HepG2 (cell line): ENCODE results near the gene SGPP2. TPM values are rescaled to one million over a fixed set of nuclear protein-coding genes. Genes with fewer than 3 reads are reported as not detected.

ENCODE experiments used
- ATAC-seq: fragments of 200-7000 bp; cut with Tn5 transposase; 3 replicates; pipeline ENCODE4 v1.9.1; 2020; ENCODE audit warnings: mild to moderate bottlenecking, moderate library complexity
- BruUV-seq: library from RNA; stranded (reverse); fragments of 400-500 nt; replicated peaks from 2 replicates; lab custom pipeline; 2021; lab: Mats Ljungman, UMichigan
- CTCF ChIA-PET: fragments of 300-600 bp; formaldehyde crosslinking; extraction: SDS; loops from one replicate; lab custom pipeline; 2021; ENCODE audit warnings: low total read pairs, inconsistent platforms, low intra/inter-chr PET ratio; lab: Yijun Ruan, JAX
- POLR2A ChIA-PET: fragments of 350-600 bp; sonication (Branson Sonifier 250); formaldehyde crosslinking; loops from one replicate; lab custom pipeline; 2020; ENCODE audit warnings: antibody characterized with exemption, inconsistent platforms; lab: Yijun Ruan, JAX
- DNase-seq: peaks from one replicate; pipeline ENCODE4 v3.0.0-alpha.2; 2015; ENCODE audit warnings: low spot score
- FAIRE-seq: peaks from 3 replicates; lab custom pipeline; 2011; peaks lifted over from hg19 to GRCh38; lab: Jason Lieb, UNC
- H2AFZ ChIP-seq: one replicate; pipeline ENCODE4 v1.6.1; 2011; ENCODE audit warnings: low read length, inconsistent platforms
- H3K27ac ChIP-seq: fragments of 300-600 bp; 3 replicates; pipeline ENCODE4 v1.8.0; 2011; ENCODE audit warnings: mixed run types, mild to moderate bottlenecking, mixed read lengths, low read length, inconsistent platforms; ENCODE audit not compliant: insufficient read depth; ENCODE audit errors: extremely low read length
- H3K27me3 ChIP-seq, 2 experiments: fragments of 200-600 bp in 1 of 2; 2 replicates in 1 of 2; 3 replicates in 1 of 2; pipeline versions ENCODE4 v1.6.0 to v1.8.0; 2011; ENCODE audit warnings: low read length in 2 of 2, mild to moderate bottlenecking in 2 of 2, moderate library complexity in 2 of 2, inconsistent platforms in 1 of 2; ENCODE audit not compliant: insufficient read depth in 2 of 2, control insufficient read depth in 1 of 2
- H3K36me3 ChIP-seq, 2 experiments: fragments of 200-600 bp in 1 of 2; replicated peaks in 1 of 2; 2 replicates in 1 of 2; 3 replicates in 1 of 2; pipeline versions ENCODE4 v1.5.1 to v1.8.0; 2011; ENCODE audit warnings: low read length in 2 of 2, inconsistent platforms in 1 of 2; ENCODE audit not compliant: insufficient read depth in 2 of 2, control insufficient read depth in 1 of 2
- H3K4me1 ChIP-seq: 2 replicates; pipeline ENCODE4 v1.5.1; 2012; ENCODE audit warnings: low read length, inconsistent platforms; ENCODE audit not compliant: insufficient read depth
- H3K4me2 ChIP-seq: 2 replicates; pipeline ENCODE4 v1.6.0; 2011; ENCODE audit warnings: low read depth, low read length, inconsistent platforms
- H3K4me3 ChIP-seq, 3 experiments: fragments of 200-600 bp in 1 of 3; sonication (generic), shearing (Covaris generic) in 1 of 3; replicated peaks in 1 of 3; 2 replicates each; pipeline ENCODE4 v1.5.1; 2011 to 2016; ENCODE audit warnings: low read length in 3 of 3, inconsistent platforms in 2 of 3, low read depth in 2 of 3, mild to moderate bottlenecking in 2 of 3, control low read depth in 1 of 3, mixed read lengths in 1 of 3; ENCODE audit not compliant: insufficient read depth in 1 of 3
- H3K79me2 ChIP-seq: one replicate; pipeline ENCODE4 v1.6.1; 2011; ENCODE audit warnings: low read length, inconsistent platforms; ENCODE audit not compliant: insufficient read depth
- H3K9ac ChIP-seq: 2 replicates; pipeline ENCODE4 v1.6.0; 2011; ENCODE audit warnings: mild to moderate bottlenecking, low read depth, low read length, inconsistent platforms; ENCODE audit not compliant: insufficient read depth
- H3K9me3 ChIP-seq: 2 replicates; pipeline ENCODE4 v1.5.1; 2012; ENCODE audit warnings: mild to moderate bottlenecking, low read length
- H4K20me1 ChIP-seq: 2 replicates; pipeline ENCODE4 v1.6.0; 2011; ENCODE audit warnings: inconsistent platforms, mild to moderate bottlenecking, low read length, moderate library complexity; ENCODE audit not compliant: insufficient read depth
- EEA1 ChIP-seq: sonication (generic); formaldehyde crosslinking; IDR thresholded peaks from 2 replicates; pipeline ENCODE4 v1.5.1; 2020; ENCODE audit warnings: mild to moderate bottlenecking, missing genetic modification reagents, borderline replicate concordance
- KDM5A ChIP-seq: fragments of 200-600 bp; sonication (generic); IDR thresholded peaks from 2 replicates; pipeline ENCODE4 v1.7.0; 2018; ENCODE audit warnings: antibody characterized with exemption, mild to moderate bottlenecking, low read length, borderline replicate concordance
- KDM5B ChIP-seq: sonication (generic); formaldehyde crosslinking; IDR thresholded peaks from 2 replicates; pipeline ENCODE4 v1.4.0; 2020; ENCODE audit warnings: missing genetic modification reagents, mild to moderate bottlenecking, borderline replicate concordance
- RBFOX2 ChIP-seq: fragments of 200-400 bp; formaldehyde crosslinking; IDR thresholded peaks from 2 replicates; pipeline ENCODE4 v1.6.1; 2017; ENCODE audit warnings: low read depth, mild to moderate bottlenecking, low read length
- RFX5 ChIP-seq: IDR thresholded peaks from 2 replicates; pipeline ENCODE4 v1.6.1; 2011; ENCODE audit warnings: low read depth, low read length, improper control_type of control experiment
- SP4 ChIP-seq: sonication (generic); formaldehyde crosslinking; IDR thresholded peaks from 2 replicates; pipeline ENCODE4 v1.8.1; 2023; ENCODE audit warnings: mild to moderate bottlenecking, missing genetic modification reagents
- TRIM22 ChIP-seq: fragments of 450-650 bp; IDR thresholded peaks from 2 replicates; pipeline ENCODE4 v1.6.1; 2017
- ZNF24 ChIP-seq: fragments of 450-650 bp; IDR thresholded peaks from 2 replicates; pipeline ENCODE4 v1.6.1; 2017; ENCODE audit warnings: antibody characterized with exemption, mild to moderate bottlenecking
- ZNF292 ChIP-seq: sonication (generic); formaldehyde crosslinking; IDR thresholded peaks from 2 replicates; pipeline ENCODE4 v1.8.1; 2022; ENCODE audit warnings: mild to moderate bottlenecking, low read depth, missing genetic modification reagents, borderline replicate concordance
- ZNF333 ChIP-seq: sonication (generic); formaldehyde crosslinking; IDR thresholded peaks from 2 replicates; pipeline ENCODE4 v1.4.0; 2020; ENCODE audit warnings: mild to moderate bottlenecking, missing genetic modification reagents, borderline replicate concordance
- ZNF552 ChIP-seq: sonication (generic); formaldehyde crosslinking; IDR thresholded peaks from 2 replicates; pipeline ENCODE4 v1.9.0; 2022; ENCODE audit warnings: missing genetic modification reagents, mild to moderate bottlenecking, borderline replicate concordance
- WGBS: methylation state at CpG from one replicate; pipeline ENCODE4 v1.1.6; 2017; ENCODE audit warnings: low lambda C conversion rate; 5-methylcytosine and 5-hydroxymethylcytosine counted together
- in situ Hi-C: cut with HindIII; loops from 2 replicates; pipeline ENCODE4 v1.10.0; 2017; ENCODE audit warnings: low pct_unique_long_range_greater_than_20kb; ENCODE audit not compliant: extremely low pct_ligation_motif_present
- intact Hi-C: fragments of 100-400 bp; cut with micrococcal nuclease; formaldehyde crosslinking; loops from one replicate; pipeline ENCODE4 v1.10.0; 2022; ENCODE audit not compliant: unreplicated experiment
- polyA plus RNA-seq, 8 experiments: library from polyadenylated mRNA; depleted of rRNA in 3 of 8; stranded (reverse) in 7 of 8; unstranded in 1 of 8; fragments of >200 nt; fragmentation: Illumina TruSeq in 4 of 8; extraction: Trizol in 4 of 8; gene quantifications; 2 replicates each; pipeline versions ENCODE4 v1.2.1 to v1.2.3, GENCODE V29; 2011 to 2016; ENCODE audit warnings: low read depth in 4 of 8, missing spikeins in 1 of 8, mixed read lengths in 1 of 8; ENCODE audit not compliant: insufficient read depth in 1 of 8
- total RNA-seq, 5 experiments: library from RNA; depleted of rRNA; stranded (reverse); fragments of >200 nt; fragmentation: Illumina TruSeq; extraction: Trizol; gene quantifications; 2 replicates each; pipeline ENCODE4 v1.2.3, GENCODE V29; 2016; ENCODE audit warnings: low read depth in 1 of 5

The SGPP2 gene
- total and polyA plus RNA-seq, 2 of the 13 experiments (the other 11 are each of a cell fraction or from before 2014, with no cell fraction given) = not detected

- no peak overlapping the region for H2AFZ ChIP-seq
- H4K20me1 ChIP-seq = no peaks in the 10 kb centered on the region
- ATAC-seq (no peak), FAIRE-seq (no peak), DNase-seq (no peak)
- intact Hi-C loops (no loop called here), in situ Hi-C loops (no loop called here)
- H3K9ac ChIP-seq = no peak overlapping the region
- no peak overlapping the region for H3K4me3 ChIP-seq
- peaks cover 6 to 14% of the 10 kb centered on the region in 2 experiments for H3K36me3 ChIP-seq
- no peak overlapping the region for H3K4me2 ChIP-seq
- TF ChIP-seq RFX5 (no peak), ZNF292 (no peak), EEA1 (CRISPR knock-in tag) (no peak), SP4 (CRISPR knock-in tag) (no peak), ZNF24 (no peak), KDM5B (CRISPR knock-in tag) (no peak), TRIM22 (no peak), ZNF552 (CRISPR knock-in tag) (no peak), ZNF333 (no peak), RBFOX2 (no peak), KDM5A (no peak)
- no peaks in the 10 kb centered on the region for H3K27me3 ChIP-seq
- BruUV-seq = no TSS peak
- peaks cover 22% of the 10 kb centered on the region for H3K4me1 ChIP-seq
- no peak overlapping the region for H3K27ac ChIP-seq
- no peaks in the 10 kb centered on the region for H3K9me3 ChIP-seq
- CTCF ChIA-PET = no interaction called here
- POLR2A ChIA-PET = no interaction called here
- no peaks in the 10 kb centered on the region for H3K79me2 ChIP-seq
- 94% methylated on average over 7 of the region's 7 CpGs for WGBS
Measured at GRCh38 chr2:222576171-222577081, 152.1 kb downstream of the SGPP2 start.
